Measurements from ENCODE around the gene TUSC1. TPM values are rescaled to one million over a fixed set of nuclear protein-coding genes. Genes with fewer than 3 reads are reported as not detected.
"Not testable (repeated sequence)": the region's sequence is repeated elsewhere in the genome, so short reads cannot be mapped to it uniquely, and the experiment has no call there.

The TUSC1 gene
- polyA plus RNA-seq, 1 donor from 2014 or later = 3.8 TPM

- Histone ChIP-seq H3K27ac (ENCODE audit: low read length) (no peak overlapping the region), H3K9me3 (ENCODE audit: low read length) (no peaks in the 10 kb centered on the region), H3K79me2 (replicated peaks; ENCODE audit: insufficient read depth, low read length) (no peaks in the 10 kb centered on the region), H3K27me3 (ENCODE audit: insufficient read depth, low read depth, low read length) (no peaks in the 10 kb centered on the region), H2AFZ (ENCODE audit: low read depth, low read length) (no peak overlapping the region), H3K9me2 (ENCODE audit: insufficient read depth, low read length) (no peaks in the 10 kb centered on the region), H3K4me2 (ENCODE audit: low read length) (no peak overlapping the region), H3K9ac (ENCODE audit: low read length) (no peak overlapping the region), H4K20me1 (ENCODE audit: insufficient read depth) (no peaks in the 10 kb centered on the region), H3F3A (ENCODE audit: insufficient read depth, low read length, poor library complexity, severe bottlenecking) (no peaks in the 10 kb centered on the region), H3K36me3 (ENCODE audit: insufficient read depth, low read length) (no peaks in the 10 kb centered on the region), H3K4me3 (ENCODE audit: low read length) (no peak overlapping the region)
- TF ChIP-seq EP300 (conservative IDR thresholded peaks at IDR 0.05; ENCODE audit: poor library complexity, severe bottlenecking) = no peak
- TF ChIP-seq POLR2AphosphoS5 (IDR thresholded peaks at IDR 0.05) = no peak
- TF ChIP-seq SMC3 (conservative IDR thresholded peaks at IDR 0.05; ENCODE audit: poor library complexity) = no peak
- no peak for TF ChIP-seq CTCF (IDR thresholded peaks at IDR 0.05; ENCODE audit: poor library complexity, severe bottlenecking)
- TF ChIP-seq REST (IDR thresholded peaks at IDR 0.05; ENCODE audit: borderline replicate concordance) = no peak
- TF ChIP-seq MXI1 (conservative IDR thresholded peaks at IDR 0.05; ENCODE audit: poor library complexity, severe bottlenecking) = no peak
- no peak for TF ChIP-seq RAD21 (conservative IDR thresholded peaks at IDR 0.05)
- TF ChIP-seq EZH2 (IDR thresholded peaks at IDR 0.05; ENCODE audit: borderline replicate concordance, insufficient read depth, low read length, poor library complexity, severe bottlenecking) = no peak
- no peak for TF ChIP-seq TAF1 (IDR thresholded peaks at IDR 0.05; ENCODE audit: low read depth)
These were observed 24.3 kb upstream of the TUSC1 start for GRCh38 chr9:25702536-25702935.

GRCh38 chr9:25700899-25701298 lies 22.7 kb upstream of the TUSC1 start:
- H4K20me1 ChIP-seq (ENCODE audit: insufficient read depth); H3K79me2 ChIP-seq (replicated peaks; ENCODE audit: insufficient read depth, low read length); H3K36me3 ChIP-seq (ENCODE audit: insufficient read depth, low read length); H3K9me3 ChIP-seq (ENCODE audit: low read length); H3K27me3 ChIP-seq (ENCODE audit: insufficient read depth, low read depth, low read length); H3K27ac ChIP-seq (ENCODE audit: low read length); H2AFZ ChIP-seq (ENCODE audit: low read depth, low read length); H3K4me2 ChIP-seq (ENCODE audit: low read length); H3K4me3 ChIP-seq (ENCODE audit: low read length); H3K9ac ChIP-seq (ENCODE audit: low read length); H3K9me2 ChIP-seq (ENCODE audit: insufficient read depth, low read length); H3F3A ChIP-seq (ENCODE audit: insufficient read depth, low read length, poor library complexity, severe bottlenecking): not testable (repeated sequence)

- no peak for TF ChIP-seq RAD21 (conservative IDR thresholded peaks at IDR 0.05)
- no peak for TF ChIP-seq REST (IDR thresholded peaks at IDR 0.05; ENCODE audit: borderline replicate concordance)
- TF ChIP-seq POLR2AphosphoS5 (IDR thresholded peaks at IDR 0.05) = no peak
- no peak for TF ChIP-seq SMC3 (conservative IDR thresholded peaks at IDR 0.05; ENCODE audit: poor library complexity)
- no peak for TF ChIP-seq MXI1 (conservative IDR thresholded peaks at IDR 0.05; ENCODE audit: poor library complexity, severe bottlenecking)
- no peak for TF ChIP-seq TAF1 (IDR thresholded peaks at IDR 0.05; ENCODE audit: low read depth)
- no peak for TF ChIP-seq CTCF (IDR thresholded peaks at IDR 0.05; ENCODE audit: poor library complexity, severe bottlenecking)
- no peak for TF ChIP-seq EZH2 (IDR thresholded peaks at IDR 0.05; ENCODE audit: borderline replicate concordance, insufficient read depth, low read length, poor library complexity, severe bottlenecking)
- no peak for TF ChIP-seq EP300 (conservative IDR thresholded peaks at IDR 0.05; ENCODE audit: poor library complexity, severe bottlenecking)
- Histone ChIP-seq H3F3A (ENCODE audit: insufficient read depth, low read length, poor library complexity, severe bottlenecking) (no peaks in the 10 kb centered on the region), H3K9ac (ENCODE audit: low read length) (no peak overlapping the region), H3K9me3 (ENCODE audit: low read length) (no peaks in the 10 kb centered on the region), H3K27me3 (ENCODE audit: insufficient read depth, low read depth, low read length) (no peaks in the 10 kb centered on the region), H2AFZ (ENCODE audit: low read depth, low read length) (no peak overlapping the region), H3K79me2 (replicated peaks; ENCODE audit: insufficient read depth, low read length) (no peaks in the 10 kb centered on the region), H3K9me2 (ENCODE audit: insufficient read depth, low read length) (no peaks in the 10 kb centered on the region), H4K20me1 (ENCODE audit: insufficient read depth) (no peaks in the 10 kb centered on the region), H3K4me2 (ENCODE audit: low read length) (no peak overlapping the region), H3K4me3 (ENCODE audit: low read length) (no peak overlapping the region), H3K27ac (ENCODE audit: low read length) (no peak overlapping the region), H3K36me3 (ENCODE audit: insufficient read depth, low read length) (no peaks in the 10 kb centered on the region)
These were observed 22.2 kb upstream of the TUSC1 start for GRCh38 chr9:25700430-25700829.

Data from neural cell (in vitro differentiated cells).